ENCODE results near the gene HUS1B.

Gene HUS1B

DNA sequence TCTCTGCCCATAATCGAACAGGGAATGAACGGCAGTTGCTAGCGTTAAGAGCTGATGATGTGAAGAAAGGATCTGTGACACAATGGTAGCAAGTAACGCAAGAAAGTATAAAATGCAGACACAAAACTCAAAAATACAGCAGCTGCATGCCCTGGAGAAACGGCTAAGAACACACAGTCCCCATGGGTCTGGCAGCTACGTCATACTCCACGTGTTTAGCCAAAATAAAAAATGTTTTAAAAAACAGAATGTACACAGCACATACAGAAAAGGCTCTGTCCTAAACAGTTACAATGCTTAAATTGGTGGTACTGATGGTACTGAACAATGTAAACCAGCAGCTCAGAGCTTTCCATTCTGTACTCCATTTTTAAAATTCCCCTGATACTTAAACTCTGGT lies 34.4 kb downstream of the HUS1B start:
- no peak for DNase-seq (ENCODE audit: low read depth in 2 of 2)

- DNase-seq (ENCODE audit: low read depth in 2 of 2), result no peak
Measured at GRCh38 chr6:621931-622330, 35.0 kb downstream of the HUS1B start.

- DNase-seq (ENCODE audit: low read depth in 2 of 2), result no peak
Measured at GRCh38 chr6:620950-621349, 36.0 kb downstream of the HUS1B start.

GRCh38 chr6:620166-620565 lies 36.7 kb downstream of the HUS1B start:
- no peak for DNase-seq (ENCODE audit: low read depth in 2 of 2)

- DNase-seq (ENCODE audit: low read depth in 2 of 2), result no peak
Measured at GRCh38 chr6:617456-618100, 39.3 kb downstream of the HUS1B start.

GRCh38 chr6:613981-614380 lies 42.9 kb downstream of the HUS1B start:
- DNase-seq (ENCODE audit: low read depth in 2 of 2), result no peak

DNA sequence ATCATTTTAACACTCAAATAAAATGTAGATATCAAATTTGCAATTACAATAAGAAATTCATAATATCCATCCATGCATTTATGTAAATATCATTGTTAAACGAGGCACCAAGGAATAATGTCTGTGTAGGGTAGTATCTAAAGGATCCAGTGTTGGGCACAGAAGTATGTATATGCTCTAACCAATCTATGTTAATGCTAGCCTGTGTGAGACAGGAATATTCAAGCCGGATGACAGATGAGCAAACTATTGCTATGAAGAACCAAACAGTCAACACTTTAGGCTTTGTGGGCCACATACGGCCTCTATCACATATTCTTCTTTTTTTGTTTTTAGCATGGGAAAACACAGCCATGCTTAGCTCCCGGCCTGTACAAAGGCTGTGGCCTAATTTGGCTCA lies 45.0 kb downstream of the HUS1B start:
- DNase-seq (ENCODE audit: low read depth in 2 of 2), result no peak

GRCh38 chr6:610882-611281 lies 46.0 kb downstream of the HUS1B start:
- no peak for DNase-seq (ENCODE audit: low read depth in 2 of 2)

DNA sequence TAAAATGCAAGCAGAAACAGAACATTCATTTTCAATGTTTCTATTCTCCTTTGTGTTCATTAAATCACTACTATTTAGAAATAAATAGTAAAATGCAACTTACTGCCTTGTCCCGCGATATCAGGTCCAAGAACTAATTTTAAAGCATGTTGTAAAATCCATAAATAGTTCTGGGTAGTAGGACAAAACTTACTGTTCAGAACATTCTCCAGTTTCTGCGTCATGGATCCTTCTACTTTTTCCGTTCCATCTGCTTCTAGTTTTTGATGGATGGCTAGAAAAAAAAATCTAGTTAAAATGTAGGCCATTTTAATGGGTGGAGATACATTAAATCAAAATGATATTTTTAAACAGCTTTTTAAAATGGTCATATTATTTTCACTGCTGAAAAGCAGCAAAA lies 47.0 kb downstream of the HUS1B start:
- no peak for DNase-seq (ENCODE audit: low read depth in 2 of 2)

- no peak for DNase-seq (ENCODE audit: low read depth in 2 of 2)
Measured at GRCh38 chr6:606829-607379, 50.0 kb downstream of the HUS1B start.

Data from stimulated activated CD4-positive, alpha-beta T cell treated with anti-CD3 and anti-CD28 coated beads, Interleukin-1b, Interleukin-23, amount 100 ng/mL, for 1 hour (primary cell).